Endothelial cell of umbilical vein (primary cell): ENCODE data around the gene TMEM234. TPM values are rescaled to one million over a fixed set of nuclear protein-coding genes. Genes with fewer than 3 reads are reported as not detected.
A peak's percentile ranks its signal among the peaks of the same experiment; 100 is the strongest.

ENCODE experiments used
- BruUV-seq: library from RNA; stranded (reverse); fragments of 400-500 nt; replicated peaks from 2 replicates; lab custom pipeline; 2021; lab: Mats Ljungman, UMichigan
- CTCF ChIA-PET: fragments of 300-600, 350-600 bp; sonication (Branson Sonifier 250); formaldehyde crosslinking; loops from one replicate; lab custom pipeline; 2021; ENCODE audit warnings: antibody characterized with exemption, inconsistent platforms; lab: Charles Lee
- POLR2A ChIA-PET: fragments of 300-600, 350-600 bp; sonication (Branson Sonifier 250); formaldehyde crosslinking; loops from one replicate; lab custom pipeline; 2021; ENCODE audit warnings: antibody characterized with exemption, inconsistent platforms; lab: Charles Lee
- DNase-seq: peaks from one replicate; pipeline ENCODE4 v3.0.0-alpha.2; 2011; ENCODE audit warnings: low read depth, low spot score
- FAIRE-seq: peaks from 2 replicates; lab custom pipeline; 2011; peaks lifted over from hg19 to GRCh38; lab: Jason Lieb, UNC
- H2AFZ ChIP-seq: 2 replicates; pipeline ENCODE4 v1.6.0; 2012; ENCODE audit warnings: low read depth, low read length, control low read depth, inconsistent platforms
- H3K27ac ChIP-seq: 2 replicates; pipeline ENCODE4 v1.5.1; 2011; ENCODE audit warnings: low read depth, mild to moderate bottlenecking, control low read depth, low read length, moderate library complexity; ENCODE audit not compliant: insufficient read depth
- H3K27me3 ChIP-seq, 2 experiments: 2 replicates each; pipeline versions ENCODE4 v1.6.0 to v1.6.1; 2011; ENCODE audit warnings: low read length in 2 of 2, mixed read lengths in 1 of 2; ENCODE audit not compliant: control insufficient read depth in 2 of 2, insufficient read depth in 2 of 2
- H3K36me3 ChIP-seq, 2 experiments: 2 replicates in 1 of 2; 3 replicates in 1 of 2; pipeline ENCODE4 v1.5.1; 2011; ENCODE audit warnings: low read length in 2 of 2, mild to moderate bottlenecking in 1 of 2, moderate library complexity in 1 of 2; ENCODE audit not compliant: control insufficient read depth in 2 of 2, insufficient read depth in 2 of 2; ENCODE audit errors: extremely low read depth in 1 of 2
- H3K4me1 ChIP-seq: 3 replicates; pipeline ENCODE4 v1.5.1; 2011; ENCODE audit warnings: mild to moderate bottlenecking, low read length; ENCODE audit not compliant: control insufficient read depth, insufficient read depth; ENCODE audit errors: extremely low read depth
- H3K4me2 ChIP-seq: 2 replicates; pipeline ENCODE4 v1.6.1; 2011; ENCODE audit warnings: low read length, control low read depth, mixed read lengths; ENCODE audit not compliant: insufficient read depth
- H3K4me3 ChIP-seq, 3 experiments: fragments of 200-600 bp in 1 of 3; sonication (generic), shearing (Covaris generic) in 1 of 3; replicated peaks in 1 of 3; 2 replicates each; pipeline ENCODE4 v1.5.1; 2011 to 2016; ENCODE audit warnings: control low read depth in 3 of 3, low read length in 3 of 3, mild to moderate bottlenecking in 2 of 3, inconsistent platforms in 1 of 3, low read depth in 1 of 3, moderate library complexity in 1 of 3; ENCODE audit not compliant: insufficient read depth in 1 of 3
- H3K79me2 ChIP-seq: 2 replicates; pipeline ENCODE4 v1.6.0; 2012; ENCODE audit warnings: low read length, inconsistent platforms; ENCODE audit not compliant: control insufficient read depth, insufficient read depth
- H3K9ac ChIP-seq: replicated peaks from 2 replicates; pipeline ENCODE3; 2011; ENCODE audit warnings: low read length, control low read depth; ENCODE audit not compliant: insufficient read depth; ENCODE audit errors: extremely low read depth
- H3K9me1 ChIP-seq: replicated peaks from 3 replicates; pipeline ENCODE4 v1.6.0; 2011; ENCODE audit warnings: mild to moderate bottlenecking, low read length; ENCODE audit not compliant: control insufficient read depth, insufficient read depth; ENCODE audit errors: extremely low read depth
- H3K9me3 ChIP-seq: replicated peaks from 2 replicates; pipeline ENCODE4 v1.5.1; 2012; ENCODE audit warnings: low read length, inconsistent platforms; ENCODE audit not compliant: control insufficient read depth, insufficient read depth
- H4K20me1 ChIP-seq: replicated peaks from 2 replicates; pipeline ENCODE3; 2011; ENCODE audit warnings: mild to moderate bottlenecking, low read length; ENCODE audit not compliant: control insufficient read depth, insufficient read depth; ENCODE audit errors: extremely low read depth
- EZH2 ChIP-seq: IDR thresholded peaks from 2 replicates; pipeline ENCODE4 v1.6.1; 2012; ENCODE audit warnings: borderline replicate concordance, low read depth, mild to moderate bottlenecking, moderate library complexity, low read length, inconsistent platforms; ENCODE audit not compliant: severe bottlenecking
- FOS ChIP-seq: IDR thresholded peaks from 2 replicates; pipeline ENCODE4 v1.6.1; 2011; ENCODE audit warnings: mild to moderate bottlenecking, low read length, moderate library complexity, borderline replicate concordance; ENCODE audit not compliant: insufficient read depth
- GATA2 ChIP-seq: IDR thresholded peaks from 2 replicates; pipeline ENCODE4 v1.7.0; 2011; ENCODE audit warnings: low read depth, mild to moderate bottlenecking, moderate library complexity, mixed read lengths, low read length; ENCODE audit not compliant: insufficient read length, insufficient read depth
- JUN ChIP-seq: IDR thresholded peaks from 2 replicates; pipeline ENCODE4 v1.6.1; 2011; ENCODE audit warnings: borderline replicate concordance, low read depth; ENCODE audit not compliant: insufficient read length, insufficient read depth
- MAX ChIP-seq: IDR thresholded peaks from 2 replicates; pipeline ENCODE4 v1.6.1; 2011; ENCODE audit not compliant: insufficient read depth, insufficient read length
- MYC ChIP-seq: IDR thresholded peaks from one replicate; pipeline ENCODE4 v1.6.1; 2011; ENCODE audit warnings: mild to moderate bottlenecking, low read depth, low read length
- POLR2A ChIP-seq: IDR thresholded peaks from 2 replicates; pipeline ENCODE4 v1.6.1; 2012; ENCODE audit warnings: low read depth, mild to moderate bottlenecking, control low read depth, low read length
- dilution Hi-C: fragments of 300-500 bp; cut with MboI; formaldehyde crosslinking; loops from one replicate; pipeline ENCODE4 v1.15.0; 2019; ENCODE audit warnings: low sequenced_read_pairs; ENCODE audit not compliant: extremely low pct_ligation_motif_present
- intact Hi-C: fragments of 100-400 bp; cut with micrococcal nuclease; formaldehyde crosslinking; loops from one replicate; pipeline ENCODE4 v1.10.0; 2022
- polyA plus RNA-seq, 4 experiments: library from polyadenylated mRNA; depleted of rRNA in 3 of 4; stranded (reverse) in 3 of 4; unstranded in 1 of 4; fragments of >200 nt; gene quantifications; 2 replicates each; pipeline versions ENCODE4 v1.2.1 to v1.2.3, GENCODE V29; 2011 to 2012; ENCODE audit warnings: missing spikeins in 1 of 4
- total RNA-seq: library from RNA; stranded (reverse); gene quantifications from 2 replicates; pipeline ENCODE4 v1.2.3, GENCODE V29; 2021

Gene TMEM234
- total and polyA plus RNA-seq, 2 donors (not counting 3 experiments of a cell fraction or from before 2014, with no cell fraction given): 20.7 to 21.3 TPM

- no peak for DNase-seq
- Histone ChIP-seq H3K4me2 (no peak overlapping the region), H3K27ac (peak overlapping the region; percentile 60), H3K9ac (no peak overlapping the region), H3K27me3 (no peaks in the 10 kb centered on the region), H3K9me1 (no peaks in the 10 kb centered on the region), H4K20me1 (no peaks in the 10 kb centered on the region), H3K9me3 (no peaks in the 10 kb centered on the region), H3K79me2 (no peaks in the 10 kb centered on the region), H3K4me3 (no peak overlapping the region), H2AFZ (peak overlapping the region; percentile 45), H3K4me1 (peaks cover 50% of the 10 kb centered on the region), H3K36me3 (no peaks in the 10 kb centered on the region)
- FAIRE-seq: no peak
- intact Hi-C loops (no loop called here), dilution Hi-C loops (no loop called here)
- TF ChIP-seq MYC (no peak), EZH2 (no peak), JUN (no peak), GATA2 (no peak), POLR2A (no peak)
- ChIA-PET POLR2A (interaction anchor here (2.9 kb wide), 1 partner anchor 88 kb away, joined by 16 read pairs; the partner anchor contains the start of gene MARCKSL1), CTCF (interaction anchor here (1.2 to 6.3 kb wide), 9 partner anchors 10 to 89 kb away, joined by 3 to 73 read pairs (median 24); partner anchors contain the start of genes HDAC1 and MARCKSL1)
- no TSS peak for BruUV-seq
These were observed 25.3 kb upstream of the TMEM234 start for GRCh38 chr1:32247452-32247851.

- ChIA-PET CTCF (interaction anchor here (0.9 to 6.3 kb wide), 6 partner anchors 9 to 89 kb away, joined by 3 to 73 read pairs (median 36); partner anchors contain the start of gene MARCKSL1), POLR2A (interaction anchor here (2.9 kb wide), 1 partner anchor 89 kb away, joined by 16 read pairs; the partner anchor contains the start of gene MARCKSL1)
- H3K9me1 ChIP-seq: no peaks in the 10 kb centered on the region
- H3K9me3 ChIP-seq: no peaks in the 10 kb centered on the region
- peak; percentile 37 for DNase-seq
- peak within 1 kb of the TSS; percentile 45 for H2AFZ ChIP-seq
- dilution Hi-C loops (no loop called here), intact Hi-C loops (no loop called here)
- H3K79me2 ChIP-seq: no peaks in the 10 kb centered on the region
- no peak for TF ChIP-seq FOS
- TF ChIP-seq MAX: peak; percentile 12
- peak within 1 kb of the TSS; percentile 60 for H3K27ac ChIP-seq
- H3K4me2 ChIP-seq: peak within 1 kb of the TSS; percentile 5
- no peak within 1 kb of the TSS for H3K9ac ChIP-seq
- no peaks in the 10 kb centered on the region for H3K36me3 ChIP-seq
- H3K27me3 ChIP-seq: no peaks in the 10 kb centered on the region
- BruUV-seq: no TSS peak
- H3K4me3 ChIP-seq: no peak within 1 kb of the TSS
- peak; percentile 66 for FAIRE-seq
- no peaks in the 10 kb centered on the region for H4K20me1 ChIP-seq
- H3K4me1 ChIP-seq: peaks cover 51% of the 10 kb centered on the region
These were observed 24.7 kb upstream of the TMEM234 start, which contains the start of gene FAM167B for GRCh38 chr1:32246888-32247273. Gene FAM167B (plus strand): TSS chr1:32247222. CDS start chr1:32247422, 200 bp downstream.
